GM19240 (cell line): ENCODE measurements around the gene PLB1.

Experiments used
- DNase-seq: peaks from one replicate; pipeline ENCODE4 v3.0.0; 2011; ENCODE audit warnings: low spot score; ENCODE audit not compliant: insufficient read length

PLB1 gene

DNA sequence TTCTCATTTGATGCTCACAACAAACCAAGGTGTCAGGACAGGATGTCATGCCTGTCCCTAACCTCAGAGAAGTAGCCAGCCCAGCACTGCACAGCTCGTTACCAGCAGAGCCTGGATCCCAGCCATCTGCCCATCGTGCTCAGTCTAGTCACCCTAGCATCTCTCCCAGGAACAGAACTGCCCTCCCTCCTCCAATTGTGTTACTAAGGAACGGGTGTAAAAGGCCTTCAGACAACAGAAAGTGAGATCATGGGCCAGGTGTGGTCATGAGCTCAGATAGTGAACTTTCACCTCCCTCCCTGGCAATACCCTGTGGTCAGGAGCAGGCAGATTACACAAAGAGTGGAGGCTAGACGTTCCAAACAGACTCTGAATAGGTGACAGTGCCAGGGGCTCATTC is 144.0 kb downstream of the PLB1 start:
- no peak for DNase-seq

DNA sequence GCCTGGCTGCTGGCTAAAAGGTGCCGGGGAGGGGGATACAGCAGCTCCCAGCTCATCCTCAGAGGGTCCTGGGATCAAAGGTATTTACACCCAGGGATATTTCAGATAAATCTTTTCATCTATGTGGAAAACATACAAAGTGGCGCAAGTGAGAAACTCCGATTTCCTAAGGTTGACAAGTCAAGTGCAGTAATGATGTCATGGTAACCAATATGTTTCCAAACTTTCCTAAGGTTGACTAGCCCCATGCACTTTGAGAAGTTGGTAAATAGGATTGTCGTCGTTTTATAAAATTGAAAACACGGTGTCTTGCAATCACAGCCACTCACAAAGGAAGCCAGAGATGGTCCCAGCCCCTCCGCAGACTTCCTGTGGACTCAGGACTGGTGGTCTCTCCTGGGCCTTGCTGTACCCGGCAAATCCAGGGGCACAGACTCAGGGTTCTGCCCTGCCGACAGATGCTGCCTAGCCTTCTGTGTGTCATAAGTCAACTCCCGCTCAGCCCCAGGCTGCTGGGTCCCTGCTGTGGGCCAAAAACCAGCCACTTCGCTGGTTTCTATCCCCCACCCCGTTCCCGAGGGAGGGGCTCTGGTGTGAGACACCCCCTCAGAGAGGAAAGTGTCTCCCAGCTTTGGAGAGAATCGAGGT is 144.5 kb downstream of the PLB1 start:
- no peak for DNase-seq

DNA sequence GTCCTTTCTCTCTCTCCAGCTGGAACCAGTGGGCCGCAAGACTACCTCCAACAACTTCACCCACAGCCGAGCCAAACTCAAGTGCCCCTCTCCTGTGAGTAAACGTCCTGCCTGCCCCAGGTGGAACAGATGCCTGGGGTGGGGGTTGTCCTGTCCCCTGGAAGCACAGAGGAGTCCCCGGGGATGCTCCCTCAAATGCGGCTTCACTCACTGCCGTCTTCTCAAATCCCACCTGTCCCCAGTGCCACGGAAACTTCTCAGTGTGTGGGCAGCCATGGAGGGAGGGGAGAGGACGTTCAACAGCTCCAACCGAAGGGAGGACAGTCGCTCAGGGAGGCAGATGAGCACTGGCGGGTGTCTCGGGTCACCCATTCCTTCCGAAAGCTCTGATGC is 145.0 kb downstream of the PLB1 start:
- no peak for DNase-seq

DNA sequence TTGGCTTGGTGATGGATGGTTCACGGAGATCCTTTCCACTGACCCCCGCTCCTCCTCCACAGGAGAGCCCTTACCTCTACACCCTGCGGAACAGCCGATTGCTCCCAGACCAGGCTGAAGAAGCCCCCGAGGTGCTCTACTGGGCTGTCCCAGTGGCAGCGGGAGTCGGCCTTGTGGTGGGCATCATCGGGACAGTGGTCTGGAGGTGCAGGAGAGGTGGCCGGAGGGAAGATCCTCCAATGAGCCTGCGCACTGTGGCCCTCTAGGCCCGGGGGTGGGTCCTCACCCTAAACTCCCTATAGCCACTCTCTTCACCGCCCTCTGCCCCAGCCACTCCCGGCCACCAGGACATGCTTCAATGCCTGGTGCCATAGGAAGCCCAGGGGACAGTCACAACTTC is 146.9 kb downstream of the PLB1 start:
- DNase-seq: no peak

DNA sequence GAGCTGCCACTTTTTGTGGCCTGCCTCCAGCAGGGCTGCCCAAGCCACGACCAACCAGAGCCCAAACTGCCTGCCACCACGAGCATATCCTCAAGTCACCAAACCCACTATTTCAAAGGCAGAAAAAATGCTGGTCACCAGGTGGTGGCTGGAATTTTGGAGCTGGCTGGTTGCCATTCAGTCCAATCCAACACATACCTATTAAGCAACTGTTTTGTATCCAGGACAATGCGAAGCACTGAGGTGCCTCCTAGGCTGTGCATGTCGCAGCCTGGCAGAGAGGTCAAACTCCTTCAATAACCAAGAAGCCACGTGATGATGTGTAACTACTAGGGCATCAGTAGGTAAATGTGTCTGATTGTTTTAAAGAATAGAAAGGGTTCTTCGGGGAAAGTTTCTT is 147.5 kb downstream of the PLB1 start:
- no peak for DNase-seq

DNA sequence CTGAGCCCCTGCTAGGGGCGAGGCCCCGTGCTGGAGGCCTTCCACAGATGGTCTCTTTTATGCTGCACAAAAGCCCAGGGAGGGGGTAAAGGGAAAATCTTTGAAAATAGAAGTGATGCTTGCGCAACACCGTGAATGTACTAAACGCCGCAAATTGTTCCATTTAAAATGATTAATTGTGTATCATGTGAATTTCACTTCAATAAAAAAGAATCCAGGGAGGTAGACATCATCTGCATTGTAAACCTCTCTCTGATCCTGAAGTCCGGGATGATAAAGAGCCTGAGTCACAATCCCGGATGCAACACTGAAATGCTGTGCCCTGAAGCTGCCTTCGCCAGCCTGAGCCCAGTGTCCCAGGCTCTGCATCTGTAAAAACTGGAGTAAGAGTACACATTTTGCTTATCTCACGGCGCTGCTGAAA is 148.1 kb downstream of the PLB1 start:
- no peak for DNase-seq

DNA sequence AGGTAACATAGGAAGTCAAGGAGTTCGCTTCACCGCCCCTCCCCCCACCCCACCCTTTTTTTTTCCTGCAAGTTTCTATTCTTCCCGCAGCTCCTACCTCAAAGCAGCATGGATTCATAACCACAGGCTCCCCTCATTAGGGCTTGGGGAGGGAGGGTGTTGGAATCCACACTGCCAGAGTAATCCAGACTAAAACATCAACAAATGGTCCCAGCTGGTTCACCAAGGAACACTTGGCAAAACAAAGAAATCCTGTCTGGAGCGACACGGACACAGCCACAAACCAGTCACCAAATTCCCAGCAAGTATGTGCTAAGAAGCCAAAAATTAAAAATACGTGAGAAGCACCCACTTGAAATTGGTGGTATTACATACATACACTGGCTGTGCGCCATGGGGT is 148.9 kb downstream of the PLB1 start:
- DNase-seq: no peak

DNA sequence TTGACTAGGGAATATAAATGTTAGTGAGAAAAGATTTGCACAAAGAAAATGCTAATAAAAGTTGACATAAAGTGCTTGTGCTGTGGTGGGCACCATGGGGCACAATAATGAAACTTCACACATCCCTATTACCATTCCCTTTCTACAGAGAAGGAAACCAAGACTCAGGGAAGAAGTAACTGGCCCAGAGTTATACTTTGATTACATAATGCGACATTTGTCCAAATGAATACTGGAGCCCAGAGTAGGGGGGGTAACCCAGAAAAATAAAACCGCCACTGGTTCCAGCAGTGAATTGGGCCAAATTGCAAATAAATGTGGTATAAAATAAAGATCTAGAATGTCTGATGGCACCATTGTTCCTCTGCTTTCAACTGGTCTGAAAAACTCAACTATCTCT is 149.7 kb downstream of the PLB1 start:
- DNase-seq: no peak

DNA sequence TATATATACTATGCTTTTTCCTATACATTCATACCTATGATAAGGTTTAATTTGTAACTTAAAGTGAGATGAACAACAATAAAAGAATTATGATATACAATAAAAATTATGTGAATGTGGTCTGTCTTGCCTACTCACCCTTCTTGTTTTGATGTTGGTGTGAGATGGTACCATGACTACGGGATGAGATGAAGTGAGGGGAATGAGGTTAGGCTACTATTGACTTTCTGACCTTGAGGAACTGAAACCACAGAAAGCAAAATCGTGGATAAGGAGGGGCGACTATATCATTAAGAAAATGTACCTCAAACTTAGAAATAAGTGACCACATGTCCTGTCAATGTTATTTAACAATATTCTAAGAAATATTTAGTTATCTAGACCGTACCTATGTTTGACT is 151.8 kb downstream of the PLB1 start:
- no peak for DNase-seq

DNA sequence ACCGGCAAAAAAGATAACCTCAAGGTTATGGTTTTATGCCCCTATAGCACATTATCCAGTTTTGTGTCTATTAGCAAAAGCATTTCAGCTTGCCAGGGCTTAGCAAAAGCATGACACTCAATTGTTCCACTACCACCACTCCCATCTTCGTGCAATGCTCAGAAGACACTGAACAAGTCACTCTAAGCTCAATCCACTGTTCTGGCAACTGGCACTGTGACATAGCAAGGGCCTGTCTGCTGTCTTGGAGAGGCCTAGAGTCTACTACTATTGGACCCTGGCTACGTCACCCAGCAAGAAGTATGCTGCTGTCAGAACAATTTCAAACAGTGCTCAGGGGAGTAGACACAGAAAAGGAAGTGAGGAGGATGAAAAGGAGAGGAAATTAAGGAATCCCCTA is 152.3 kb downstream of the PLB1 start:
- DNase-seq: no peak

DNA sequence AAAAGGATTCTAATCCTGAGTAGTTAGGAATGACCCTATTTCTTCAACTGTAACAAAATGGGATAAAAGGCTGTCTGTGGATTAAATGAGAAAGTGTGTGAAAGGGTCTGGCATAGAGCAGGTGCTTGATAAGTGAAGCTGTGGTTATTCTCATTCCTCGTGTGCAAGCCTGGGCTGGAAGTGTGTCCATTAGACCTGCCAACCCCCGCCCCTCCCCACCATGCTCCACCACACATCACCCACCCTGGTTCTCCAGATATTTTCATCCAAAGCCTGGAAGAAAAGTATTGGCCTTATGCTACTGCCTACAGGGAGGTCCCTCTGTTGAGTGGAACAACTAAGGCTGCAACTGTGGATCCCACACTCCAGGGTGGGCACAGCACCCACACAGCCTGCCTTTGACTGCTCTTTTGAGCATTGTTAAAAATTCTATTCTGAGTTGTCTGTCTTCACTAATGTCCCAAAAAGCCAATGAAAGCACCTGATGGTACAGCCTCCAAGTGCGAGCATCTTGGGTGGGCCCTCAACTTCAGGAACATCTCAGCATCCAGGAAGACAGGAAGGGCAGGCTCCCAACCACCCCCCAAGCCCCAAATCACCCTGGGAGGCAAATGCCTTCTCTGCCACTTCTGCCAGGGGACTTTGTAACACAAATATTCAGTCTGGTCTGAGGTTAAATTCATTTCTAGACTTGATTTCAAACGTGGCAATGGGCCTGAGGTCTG is 153.0 kb downstream of the PLB1 start:
- DNase-seq: no peak

DNA sequence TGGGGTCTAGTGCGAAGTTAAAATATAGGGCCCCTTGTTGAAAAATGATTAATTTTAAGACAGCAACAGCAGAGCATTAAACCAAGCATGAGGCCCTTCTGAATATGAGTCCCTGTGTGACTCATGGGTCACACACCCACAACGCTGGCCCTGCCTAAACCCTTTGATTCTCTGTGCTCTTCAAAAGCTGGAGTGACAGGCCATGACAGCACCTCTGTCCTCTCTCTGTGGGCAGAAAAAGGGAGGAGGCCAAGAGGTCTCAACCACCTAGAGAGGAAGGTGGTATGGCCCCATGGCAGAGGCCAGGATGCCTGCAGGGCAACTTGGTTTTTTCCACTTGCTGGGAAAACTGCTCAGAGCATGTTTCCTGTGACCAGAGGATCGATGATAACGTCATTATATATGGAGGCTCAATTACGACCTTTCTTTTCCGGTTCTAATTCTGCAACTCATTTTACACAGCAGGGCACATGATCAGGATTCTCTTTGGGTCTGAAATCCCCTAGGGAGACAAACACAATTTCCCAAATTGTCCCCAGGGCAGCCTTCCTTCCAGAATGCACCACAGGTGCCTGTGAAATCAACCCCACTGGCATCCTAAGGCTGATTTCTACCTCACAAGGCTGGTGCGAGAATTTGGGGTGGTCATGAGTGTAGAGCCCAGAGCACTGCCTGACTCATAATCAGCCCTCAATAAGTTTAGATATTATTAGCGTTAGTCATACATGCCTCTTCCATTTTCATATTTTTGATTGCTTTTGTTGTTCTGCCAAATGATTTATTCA is 153.8 kb downstream of the PLB1 start:
- no peak for DNase-seq

DNA sequence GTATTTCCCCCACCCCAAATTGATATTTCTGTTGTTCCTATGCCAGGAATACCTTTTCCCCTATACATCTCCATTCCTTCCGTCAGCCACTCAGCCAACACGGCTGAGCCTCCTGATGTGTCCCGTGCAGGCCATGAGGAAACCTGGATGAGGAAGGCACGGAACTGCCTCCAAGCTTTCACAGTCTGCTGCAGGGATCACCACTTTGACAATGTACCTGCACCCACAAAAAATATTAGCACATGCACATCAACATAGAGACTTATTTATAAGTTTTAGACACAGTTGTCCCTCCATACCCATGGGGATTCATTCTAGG is 154.4 kb downstream of the PLB1 start:
- DNase-seq: no peak

DNA sequence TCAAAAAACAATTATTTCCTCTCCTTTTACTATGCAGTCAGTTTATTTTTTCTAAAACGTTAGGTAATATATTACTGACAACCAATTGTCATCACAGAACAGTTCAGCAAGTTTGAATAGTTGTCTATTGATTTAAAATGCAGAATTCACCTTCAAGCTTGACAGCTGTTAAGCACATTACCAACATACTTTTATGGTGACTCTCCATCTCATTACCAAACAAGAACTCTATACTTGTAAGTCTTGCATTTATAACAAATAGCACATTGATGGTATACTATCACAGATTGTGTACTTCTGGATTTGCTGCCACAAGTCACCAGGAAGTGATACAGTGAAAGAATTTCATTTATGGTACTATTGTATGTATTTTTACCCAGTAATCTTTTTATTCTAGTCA is 156.4 kb downstream of the PLB1 start:
- DNase-seq: no peak

DNA sequence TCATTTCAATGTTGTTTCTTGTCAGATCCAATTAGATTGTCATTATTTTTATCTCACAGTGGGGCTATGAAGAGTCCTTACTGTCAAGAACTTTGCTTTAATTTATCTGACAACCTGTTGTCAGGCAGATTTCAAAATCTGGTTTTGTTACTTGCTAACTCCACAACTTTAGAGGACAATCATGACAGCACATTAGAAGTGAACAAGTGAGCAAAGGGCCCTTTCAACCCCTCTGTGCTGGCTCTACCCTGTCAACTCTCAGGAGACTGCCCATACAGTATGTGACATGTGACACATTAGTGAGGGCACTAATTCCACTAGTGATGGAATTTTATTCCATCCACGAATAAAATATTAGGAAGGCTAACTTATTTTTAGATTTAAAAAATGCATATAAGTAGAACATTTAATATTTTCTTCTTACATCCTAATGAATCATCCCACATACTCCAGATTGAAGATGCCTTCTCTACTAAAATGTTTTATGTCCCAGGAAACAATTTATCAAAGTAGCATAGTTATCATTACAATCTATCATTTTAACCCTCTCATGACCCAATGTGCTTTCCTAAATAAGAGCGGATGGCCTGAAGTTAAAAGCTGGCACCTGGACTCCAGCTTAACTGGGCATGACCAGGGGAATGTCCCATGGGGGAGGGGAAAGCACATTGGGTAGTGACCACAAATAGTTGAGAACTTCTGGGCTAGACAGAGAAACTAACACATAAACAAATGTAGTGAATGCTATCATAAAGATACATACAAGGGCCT is 158.2 kb downstream of the PLB1 start:
- no peak for DNase-seq

DNA sequence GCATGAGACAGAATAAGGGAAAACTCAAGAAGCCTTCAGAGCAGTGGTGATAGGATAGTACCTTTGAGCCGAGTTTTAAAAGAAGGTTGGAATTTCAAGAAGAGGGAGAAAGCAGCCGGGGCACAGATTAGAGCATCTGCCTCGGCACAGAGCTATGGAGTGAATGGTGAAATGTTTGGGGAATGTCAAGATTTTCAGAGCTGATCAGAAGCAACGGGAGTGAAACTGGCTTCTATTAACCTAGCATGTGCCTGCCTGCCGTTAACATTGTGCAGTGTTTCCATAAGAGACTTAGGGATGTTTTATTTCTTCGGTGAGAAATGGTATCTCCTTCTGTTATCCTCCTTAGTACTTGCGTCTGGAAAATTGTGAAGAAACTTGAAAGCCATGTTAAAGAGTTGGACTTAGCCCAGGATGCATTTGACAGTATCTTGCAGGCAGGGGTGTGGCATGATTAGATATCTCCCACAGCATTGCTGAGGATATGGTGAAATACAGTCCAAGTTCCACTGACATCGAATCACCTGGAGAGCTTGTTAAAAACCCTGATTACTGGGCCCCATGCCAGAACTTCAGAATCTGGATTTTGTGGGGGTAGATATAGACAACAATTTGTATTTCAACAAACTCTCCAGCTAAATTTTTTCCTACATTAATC is 158.9 kb downstream of the PLB1 start:
- DNase-seq: no peak

DNA sequence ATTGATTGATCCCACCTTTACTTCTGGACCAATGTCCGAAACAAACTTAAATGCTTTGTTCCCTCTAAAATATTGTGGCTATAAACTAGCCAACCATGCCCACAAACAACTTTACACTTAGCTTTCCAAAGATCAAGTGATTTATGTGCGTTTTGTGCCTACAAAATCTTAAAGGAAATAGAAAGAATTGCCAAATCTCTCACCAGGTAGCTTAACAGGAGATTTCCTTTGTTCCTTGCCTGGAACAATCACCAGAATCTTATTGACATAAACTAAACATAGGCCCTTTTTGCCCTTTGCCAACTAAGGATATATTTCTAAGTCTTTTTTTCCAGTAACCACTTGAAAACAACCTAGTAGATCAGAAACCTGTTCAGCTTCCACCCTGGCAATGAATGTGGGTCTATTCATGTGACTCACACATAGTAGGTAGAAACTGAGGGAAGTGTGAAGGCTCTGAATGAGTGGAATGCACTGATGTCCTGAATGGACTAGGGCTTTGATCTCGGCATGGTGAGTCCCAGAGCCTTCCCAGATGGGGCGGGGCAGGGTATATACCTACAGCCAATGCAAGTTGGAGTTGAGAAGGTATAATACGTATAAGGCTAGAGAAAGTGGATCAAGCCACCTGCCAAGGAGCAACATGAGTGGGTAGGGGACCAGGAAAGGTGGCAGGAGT is 161.2 kb downstream of the PLB1 start:
- DNase-seq: no peak

DNA sequence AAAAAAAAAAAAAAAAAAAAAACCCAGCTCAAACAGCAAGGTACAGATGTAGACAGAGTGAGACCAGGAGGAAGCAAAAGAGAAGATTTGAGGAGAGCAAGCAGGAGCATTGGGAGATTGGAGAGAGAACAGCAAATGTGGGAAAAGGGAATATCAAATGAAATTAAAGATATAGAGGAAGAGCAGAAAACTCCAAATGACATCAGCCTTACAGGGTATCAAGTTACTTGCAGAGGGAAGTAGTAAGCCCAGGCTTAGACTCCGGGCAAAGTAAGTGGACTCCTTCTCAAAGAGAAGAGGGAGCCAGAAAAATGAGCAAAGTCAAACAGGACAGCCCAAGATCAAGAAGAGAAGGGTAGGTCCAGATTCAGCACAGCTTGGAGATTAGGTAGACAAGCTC is 162.5 kb downstream of the PLB1 start:
- DNase-seq: no peak

DNA sequence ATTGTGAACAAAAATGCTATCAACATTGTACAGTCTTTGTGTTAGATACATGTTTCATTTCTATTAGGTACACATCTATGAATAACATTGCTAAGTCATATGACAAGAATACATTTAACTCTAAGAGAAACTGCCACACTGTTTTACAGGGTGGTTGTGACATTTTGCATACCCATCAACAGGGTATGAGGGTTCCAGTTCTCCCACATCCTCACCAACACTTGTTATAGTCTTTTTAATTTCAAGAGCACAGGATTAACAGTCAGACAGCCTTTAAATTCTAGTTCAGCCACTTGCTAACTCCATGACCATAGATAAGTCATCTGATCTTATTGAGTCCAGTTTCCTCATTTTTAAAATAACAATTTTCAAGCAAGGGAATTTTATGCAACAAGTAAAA is 163.3 kb downstream of the PLB1 start:
- DNase-seq: no peak

DNA sequence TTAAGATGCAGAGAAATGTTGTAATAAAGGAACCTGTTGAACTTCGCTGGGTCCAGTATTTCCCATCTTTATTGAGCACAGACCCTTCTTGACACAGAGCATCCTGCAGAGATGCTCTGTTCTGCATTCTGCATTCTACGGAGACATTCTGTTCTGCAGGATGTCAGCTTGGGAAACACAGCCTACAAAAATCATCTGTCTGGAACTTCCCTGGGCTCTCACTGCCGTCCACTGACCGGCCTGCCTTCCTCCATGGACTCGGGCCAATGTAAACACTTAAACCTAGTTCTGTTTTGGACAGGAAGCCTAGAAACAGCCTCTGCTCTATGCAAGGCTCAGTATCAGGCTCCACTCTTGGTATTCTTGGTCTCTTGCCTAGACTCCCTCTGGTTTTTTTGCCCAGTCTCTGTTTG is 165.7 kb downstream of the PLB1 start:
- DNase-seq: no peak

DNA sequence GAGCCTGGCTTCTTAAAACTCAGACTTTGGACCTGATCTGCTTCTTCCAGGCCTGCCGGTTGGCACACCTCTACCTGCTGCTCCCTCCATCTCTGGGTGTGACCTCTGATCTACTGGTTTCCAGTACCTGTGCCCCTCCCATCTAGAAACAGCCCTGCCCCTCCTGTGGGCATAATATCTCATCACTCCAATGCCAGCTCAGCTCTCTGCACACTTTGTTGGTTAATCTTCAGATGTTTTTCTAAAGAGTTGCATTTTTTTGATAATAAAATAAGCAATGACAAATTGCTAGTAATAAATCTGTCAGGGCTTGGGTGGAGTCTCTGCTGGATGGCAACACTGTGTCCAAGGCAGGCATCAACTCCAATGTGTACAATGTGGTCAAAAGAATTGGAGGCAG is 166.2 kb downstream of the PLB1 start:
- DNase-seq: no peak
